HG03039 (cell line): ENCODE results near the gene RASAL1.

Experiments
- ATAC-seq: cut with Tn5 transposase; IDR thresholded peaks from one replicate; pipeline ENCODE4 v1.9.1; 2021; ENCODE audit warnings: mild to moderate bottlenecking, moderate library complexity; ENCODE audit not compliant: unreplicated experiment

Gene RASAL1

DNA sequence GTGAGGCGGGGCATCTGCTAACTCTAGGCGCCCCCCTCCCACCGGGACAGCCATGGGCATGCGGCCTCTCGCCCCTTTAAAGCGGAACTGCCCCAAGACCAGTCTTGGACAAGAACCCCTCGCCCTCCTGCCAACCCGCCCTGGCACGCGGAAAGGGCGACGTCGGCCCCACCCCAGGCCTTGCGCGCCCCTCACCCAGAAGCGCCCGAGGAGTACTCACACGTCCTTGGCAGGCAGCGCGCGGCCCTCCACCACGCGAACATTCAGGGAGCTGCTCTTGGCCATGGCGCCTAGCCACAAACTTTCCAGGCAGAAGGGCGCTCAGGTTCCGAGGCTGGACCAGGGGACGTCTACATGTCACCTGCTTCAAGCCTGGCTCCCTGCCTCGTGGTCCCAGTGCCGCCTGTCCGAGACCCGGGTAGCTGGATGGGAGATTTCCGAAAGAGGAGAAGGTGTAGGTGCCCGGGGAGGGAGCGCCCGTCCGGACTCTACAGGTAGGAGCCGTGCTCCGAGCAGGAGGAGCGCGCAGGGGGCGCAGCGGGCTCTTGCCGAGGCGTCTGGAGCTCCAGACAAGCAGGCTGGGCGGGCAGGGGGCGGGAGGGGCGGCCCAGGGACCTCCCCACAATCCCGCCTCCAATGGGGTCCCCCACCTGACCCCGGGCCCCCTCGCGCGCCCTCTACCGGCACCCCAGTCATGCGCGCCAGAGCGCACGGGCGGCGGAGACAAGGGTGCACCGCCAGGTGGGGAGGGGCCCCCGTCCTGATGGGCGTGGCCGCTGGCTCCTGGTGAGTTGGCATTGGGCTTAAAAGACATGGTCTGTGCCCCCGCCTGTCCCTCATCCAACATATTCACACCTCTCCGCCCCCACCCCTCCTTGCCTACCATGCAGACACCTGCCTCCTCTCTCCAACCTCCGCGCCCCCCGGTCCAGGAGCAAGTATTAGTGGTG lies at the start of gene RASAL1:
TSS of gene RASAL1 (minus strand) at position 584 of the 950 bp plus-strand sequence. CDS start at position 285, 299 bp downstream.
- ATAC-seq = no peak

- peak; percentile 66 for ATAC-seq
Measured at GRCh38 chr12:113184900-113185179, 49.3 kb upstream of the RASAL1 start.

DNA sequence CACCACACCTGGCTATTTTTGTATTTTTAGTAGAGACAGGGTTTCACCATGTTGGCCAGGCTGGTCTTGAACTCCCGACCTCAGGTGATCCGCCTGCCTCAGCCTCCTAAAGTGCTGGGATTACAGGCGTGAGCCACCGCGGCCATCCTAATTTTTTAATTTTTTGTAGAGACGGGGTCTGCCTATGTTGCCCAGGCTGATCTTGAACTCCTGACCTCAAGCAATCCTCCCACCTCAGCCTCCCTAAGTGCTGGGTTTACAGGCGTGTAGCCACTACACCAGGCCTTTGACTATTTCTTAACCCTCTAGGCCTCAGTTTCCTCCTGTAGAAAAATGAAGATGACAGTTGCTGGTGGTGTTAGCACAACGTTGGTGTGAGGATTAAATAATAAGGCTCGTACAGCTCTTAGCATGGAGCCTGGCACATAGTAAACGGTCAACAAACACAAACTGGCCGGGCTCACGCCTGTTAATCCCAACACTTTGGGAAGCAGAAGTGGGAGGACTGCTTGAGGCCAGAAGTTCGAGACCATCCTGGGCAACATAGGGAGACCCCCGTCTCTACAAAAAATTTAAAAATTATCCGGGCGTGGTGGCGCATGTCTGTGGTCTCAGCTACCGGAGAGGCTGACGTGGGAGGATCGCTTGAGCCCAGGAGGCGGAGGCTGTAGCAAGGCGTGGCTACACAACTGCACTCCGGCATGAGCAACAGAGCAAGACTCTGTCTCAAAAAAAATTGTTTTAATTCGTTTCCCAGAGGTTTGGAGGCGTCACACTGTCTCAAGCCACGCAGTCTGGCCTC lies 48.7 kb upstream of the RASAL1 start:
- ATAC-seq = peak; percentile 33

- no peak for ATAC-seq
Measured at GRCh38 chr12:113183030-113183589, 47.5 kb upstream of the RASAL1 start.

- ATAC-seq = no peak
Measured at GRCh38 chr12:113181975-113182374, 46.4 kb upstream of the RASAL1 start.

- ATAC-seq = no peak
Measured at GRCh38 chr12:113180333-113180732, 44.8 kb upstream of the RASAL1 start.

- no peak for ATAC-seq
Measured at GRCh38 chr12:113179023-113179422, 43.5 kb upstream of the RASAL1 start.

- no peak for ATAC-seq
Measured at GRCh38 chr12:113174461-113175384, 39.2 kb upstream of the RASAL1 start.

DNA sequence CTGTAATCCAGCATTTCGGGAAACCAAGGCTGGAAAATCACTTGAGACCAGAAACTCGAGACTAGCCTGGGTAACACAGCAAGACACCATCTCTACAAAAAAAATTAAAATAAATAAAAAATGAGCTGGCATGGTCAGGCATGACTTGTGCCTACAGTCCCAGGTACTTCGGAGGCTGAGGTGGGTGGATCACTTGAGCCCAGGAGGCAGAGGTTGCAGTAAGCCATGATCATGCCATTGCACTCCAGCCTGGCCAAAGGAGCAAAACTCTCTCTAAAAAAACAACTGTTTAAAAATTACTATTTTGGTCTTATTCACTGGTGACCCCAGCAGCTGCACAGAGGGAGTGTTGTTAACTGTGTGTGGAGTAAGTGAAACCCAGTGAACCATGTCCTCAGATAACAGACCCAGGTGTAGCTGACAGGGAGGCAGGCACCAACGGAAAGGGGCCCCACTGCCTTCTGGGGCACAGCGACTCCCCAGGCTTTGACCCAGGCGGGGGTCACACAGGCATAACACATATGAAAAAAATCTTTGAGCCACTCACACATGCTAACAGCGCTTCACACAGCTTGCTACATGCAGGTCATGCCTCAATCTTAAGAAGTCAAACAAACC lies 37.6 kb upstream of the RASAL1 start:
- ATAC-seq = no peak

GRCh38 chr12:113172185-113172584 lies 36.6 kb upstream of the RASAL1 start:
- no peak for ATAC-seq

GRCh38 chr12:113171543-113171942 lies 36.0 kb upstream of the RASAL1 start:
- ATAC-seq = no peak

DNA sequence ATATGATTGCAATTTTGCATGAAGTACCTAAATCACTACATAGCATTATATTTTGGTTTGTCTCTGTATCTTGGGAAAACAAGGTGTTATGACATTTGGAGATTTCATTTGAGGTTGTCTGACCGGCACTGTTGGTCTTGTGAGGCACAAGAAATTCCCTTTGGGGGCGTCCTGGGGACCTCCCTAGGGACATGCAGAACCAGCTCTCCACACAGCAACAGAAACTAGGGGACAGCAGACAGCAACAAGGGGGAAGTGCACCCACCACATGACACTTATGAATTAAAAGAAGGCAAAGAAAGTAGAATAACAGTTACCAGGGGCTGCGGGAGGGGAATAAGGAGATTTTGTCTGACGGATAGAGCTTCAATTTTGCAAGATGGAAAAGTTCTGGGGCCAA lies 35.4 kb upstream of the RASAL1 start:
- ATAC-seq = no peak

DNA sequence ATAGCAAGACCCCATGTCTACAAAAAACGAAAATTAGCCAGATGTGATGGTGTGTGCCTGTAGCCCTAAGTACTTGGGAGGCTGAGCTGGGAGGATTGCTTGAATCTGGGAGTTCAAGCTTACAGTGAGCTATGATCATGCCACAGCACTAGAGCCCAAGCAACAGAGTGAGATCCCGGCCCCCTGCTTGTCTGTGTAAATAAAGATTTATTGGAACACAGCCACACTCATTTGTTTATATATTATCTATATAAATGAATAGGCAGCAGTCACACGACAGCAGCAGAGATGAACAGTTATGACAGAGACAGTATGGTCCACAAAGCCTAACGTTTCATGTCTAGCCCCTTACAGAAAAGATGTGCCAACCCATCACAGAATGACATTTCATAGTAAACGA lies 34.9 kb upstream of the RASAL1 start:
- no peak for ATAC-seq

DNA sequence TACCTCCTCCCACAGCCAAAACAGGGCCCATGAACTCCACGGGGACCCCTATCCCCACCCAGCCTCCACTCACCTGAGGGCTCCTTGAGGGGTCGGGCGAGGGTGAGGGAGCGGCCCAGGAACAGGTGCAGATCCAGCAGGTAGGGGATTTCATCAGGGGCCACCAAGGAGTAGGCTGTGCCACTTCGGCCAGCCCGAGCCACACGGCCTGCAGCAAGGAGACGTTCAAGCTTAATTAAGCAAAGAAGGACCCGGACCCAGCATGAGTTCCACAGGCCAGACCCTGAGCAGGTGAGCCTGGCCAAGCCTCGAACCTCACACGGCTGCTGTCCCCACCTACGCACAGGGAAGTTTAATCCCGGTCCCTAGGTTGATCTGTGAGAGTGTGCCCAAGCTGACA lies 34.1 kb upstream of the RASAL1 start:
- no peak for ATAC-seq

DNA sequence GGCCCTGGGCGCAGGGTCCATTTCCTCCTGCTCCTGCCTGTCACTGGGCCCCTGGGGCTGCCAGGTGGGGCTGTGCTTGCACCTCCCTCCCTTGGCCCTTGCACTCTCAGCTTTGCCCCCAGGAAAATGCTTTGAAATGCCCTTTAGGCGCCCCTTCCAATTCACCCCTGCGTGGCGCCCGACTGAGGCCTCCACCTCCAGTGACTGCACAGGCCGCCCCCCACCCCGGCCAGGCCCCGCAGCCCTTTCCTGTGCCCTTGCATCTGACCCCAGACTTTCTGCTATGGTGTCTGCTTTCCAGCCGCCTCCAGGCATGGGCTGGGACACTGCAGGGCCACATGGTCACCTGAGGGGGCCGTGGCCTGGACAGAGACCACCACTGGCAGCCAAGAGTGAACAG lies 32.3 kb upstream of the RASAL1 start:
- ATAC-seq = no peak

DNA sequence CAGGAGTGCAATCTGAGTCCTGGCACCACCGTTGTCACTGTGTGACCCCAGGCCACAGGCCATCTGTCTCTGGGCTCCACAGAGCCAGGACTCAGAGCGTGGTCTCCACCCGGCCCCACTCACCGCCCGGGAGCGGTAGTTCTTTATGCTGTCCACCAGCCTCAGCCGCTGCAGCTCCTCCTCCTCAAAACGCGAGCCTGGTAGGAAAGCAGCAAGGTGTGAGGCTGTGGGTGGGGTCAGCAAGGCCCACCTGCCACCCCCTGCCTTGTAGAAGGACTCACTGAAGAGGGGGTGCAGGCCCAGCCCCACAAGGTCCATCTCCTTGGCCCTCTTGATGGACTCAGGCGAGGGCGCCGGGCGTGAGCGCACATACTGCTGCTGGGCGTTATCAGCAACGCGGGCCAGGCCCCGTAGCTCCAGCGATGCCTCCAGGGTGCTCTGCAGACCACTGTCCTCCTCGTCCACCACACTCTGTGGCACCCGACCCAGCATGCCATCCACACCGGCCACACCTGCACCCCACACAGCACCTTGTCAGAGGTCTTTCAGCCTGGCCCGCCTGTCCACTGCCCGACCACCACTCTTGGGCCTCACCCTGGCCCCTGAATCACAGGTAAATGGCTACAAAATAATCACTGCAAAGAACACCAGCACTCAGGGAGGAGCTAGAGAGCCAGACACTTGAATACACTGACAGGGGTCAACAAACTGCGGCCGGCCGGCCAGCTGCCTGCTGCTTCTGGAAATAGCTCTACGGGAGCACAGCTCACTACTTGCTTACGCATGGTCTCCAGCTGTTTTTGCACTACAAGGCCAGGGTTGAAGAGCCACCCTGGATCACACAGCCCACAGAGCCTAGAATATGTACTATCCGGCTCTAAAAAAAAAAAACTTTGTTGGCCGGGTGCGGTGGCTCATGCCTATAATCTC lies 30.2 kb upstream of the RASAL1 start:
- ATAC-seq = no peak

- no peak for ATAC-seq
Measured at GRCh38 chr12:113164014-113164413, 28.5 kb upstream of the RASAL1 start.

DNA sequence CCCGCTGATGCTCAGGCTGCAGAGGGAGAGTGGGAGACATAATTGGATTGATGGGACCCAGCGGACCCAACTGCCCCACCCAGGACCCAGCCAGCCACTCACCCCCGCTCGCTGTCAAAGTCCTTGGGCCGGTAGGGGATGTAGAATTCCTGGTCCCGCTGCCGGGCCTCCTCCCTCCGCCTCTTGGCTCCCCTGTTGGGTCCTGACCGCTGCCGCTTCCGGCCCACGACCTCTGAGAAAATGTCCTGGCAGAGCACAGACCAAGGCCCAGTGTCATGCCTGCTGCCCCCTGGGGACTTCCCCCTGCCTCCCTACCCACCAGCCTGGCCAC lies 27.4 kb upstream of the RASAL1 start:
- ATAC-seq = no peak
